A549 (cell line): ENCODE data around the gene OCSTAMP. TPM values are rescaled to one million over a fixed set of nuclear protein-coding genes. Genes with fewer than 3 reads are reported as not detected.

Experiments
- ATAC-seq, 2 experiments: fragments of 200-7000 bp in 1 of 2; fragments of >200 bp in 1 of 2; cut with Nextera tagmentation in 1 of 2; cut with Tn5 transposase in 1 of 2; 3 replicates each; pipeline versions ENCODE4 v1.8.0 to v1.9.1; 2018 to 2020; ENCODE audit warnings: mild to moderate bottlenecking in 1 of 2, moderate library complexity in 1 of 2
- CTCF ChIA-PET: fragments of 300-600 bp; sonication (Branson Sonifier 250); formaldehyde crosslinking; extraction: SDS; loops from one replicate; lab custom pipeline; 2021; ENCODE audit warnings: antibody characterized with exemption, inconsistent platforms; lab: Yijun Ruan, JAX
- POLR2A ChIA-PET: fragments of 350-600 bp; formaldehyde crosslinking; extraction: SDS; loops from one replicate; lab custom pipeline; 2021; ENCODE audit warnings: antibody characterized with exemption, inconsistent platforms; lab: Yijun Ruan, JAX
- DNase-seq, 2 experiments: peaks; one replicate each; pipeline versions ENCODE4 v3.0.0 to v3.0.0-alpha.2; 2011 to 2016; ENCODE audit warnings: low read depth in 1 of 2, low spot score in 1 of 2
- FAIRE-seq: peaks from 2 replicates; lab custom pipeline; 2011; peaks lifted over from hg19 to GRCh38; lab: Jason Lieb, UNC
- H3K27ac ChIP-seq, 2 experiments: fragments of >200 bp; sonication (Bioruptor Twin); formaldehyde crosslinking; 3 replicates each; pipeline ENCODE4 v1.5.1; 2016 to 2017
- H3K4me1 ChIP-seq: fragments of >200 bp; sonication (Bioruptor Twin); formaldehyde crosslinking; 3 replicates; pipeline ENCODE4 v1.6.1; 2016
- H3K4me2 ChIP-seq: fragments of >200 bp; sonication (Bioruptor Twin); formaldehyde crosslinking; 3 replicates; pipeline ENCODE4 v1.6.1; 2016
- H3K4me3 ChIP-seq: fragments of >200 bp; sonication (Bioruptor Twin); formaldehyde crosslinking; 3 replicates; pipeline ENCODE4 v1.5.1; 2016
- H3K9me3 ChIP-seq: fragments of >200 bp; sonication (Bioruptor Twin); formaldehyde crosslinking; 3 replicates; pipeline ENCODE4 v1.6.1; 2016
- BCL3 ChIP-seq: fragments of >200 bp; sonication (Bioruptor Twin); formaldehyde crosslinking; IDR thresholded peaks from 3 replicates; pipeline ENCODE4 v1.6.1; 2016
- BHLHE40 ChIP-seq: IDR thresholded peaks from 2 replicates; pipeline ENCODE4 v1.6.1; 2012; ENCODE audit warnings: low read depth, low read length, inconsistent platforms
- CBX8 ChIP-seq: fragments of 200-600 bp; sonication (generic); IDR thresholded peaks from 2 replicates; pipeline ENCODE4 v1.6.1; 2016
- CHD2 ChIP-seq: fragments of 150-350 bp; IDR thresholded peaks from 2 replicates; pipeline ENCODE4 v1.6.1; 2014; ENCODE audit warnings: low read length; ENCODE audit not compliant: partially characterized antibody
- E2F6 ChIP-seq: IDR thresholded peaks from 2 replicates; pipeline ENCODE4 v1.6.1; 2012; ENCODE audit warnings: low read depth, borderline replicate concordance
- EHF ChIP-seq: fragments of 250-450 bp; sonication (Bioruptor Pico); IDR thresholded peaks from 2 replicates; pipeline ENCODE4 v1.5.0; 2020; ENCODE audit warnings: mild to moderate bottlenecking
- EP300 ChIP-seq, 2 experiments: fragments of >200 bp; sonication (Bioruptor Twin); formaldehyde crosslinking; IDR thresholded peaks; 2 replicates in 1 of 2; 3 replicates in 1 of 2; pipeline ENCODE4 v1.6.1; 2016 to 2017
- FOSL2 ChIP-seq, 2 experiments: fragments of 450-650 bp in 1 of 2; fragments of >200 bp in 1 of 2; sonication (Bioruptor Twin) in 1 of 2; formaldehyde crosslinking; IDR thresholded peaks; 2 replicates each; pipeline versions ENCODE4 v1.5.0 to v1.6.1; 2016 to 2020; ENCODE audit warnings: mild to moderate bottlenecking in 1 of 2, moderate library complexity in 1 of 2
- FOXS1 ChIP-seq: fragments of 250-450 bp; sonication (Bioruptor Pico); IDR thresholded peaks from 2 replicates; pipeline ENCODE4 v1.5.0; 2020; ENCODE audit warnings: mild to moderate bottlenecking, moderate library complexity
- JUNB ChIP-seq: fragments of >200 bp; sonication (Bioruptor Twin); formaldehyde crosslinking; IDR thresholded peaks from 2 replicates; pipeline ENCODE4 v1.6.1; 2016
- KDM1A ChIP-seq: fragments of 200-600 bp; sonication (generic); IDR thresholded peaks from 2 replicates; pipeline ENCODE4 v1.6.1; 2016; ENCODE audit warnings: low read depth, mild to moderate bottlenecking
- MAFK ChIP-seq: fragments of 450-650 bp; IDR thresholded peaks from 2 replicates; pipeline ENCODE4 v1.6.1; 2014; ENCODE audit not compliant: partially characterized antibody
- MAZ ChIP-seq: fragments of 150-350 bp; IDR thresholded peaks from 2 replicates; pipeline ENCODE4 v1.6.1; 2014; ENCODE audit warnings: antibody characterized with exemption, low read depth, low read length, borderline replicate concordance
- NFE2L2 ChIP-seq: fragments of 150-350 bp; conservative IDR thresholded peaks from 2 replicates; pipeline ENCODE4 v1.6.1; 2014; ENCODE audit warnings: low read length
- TFCP2L1 ChIP-seq: fragments of 250-450 bp; sonication (Bioruptor Pico); IDR thresholded peaks from 2 replicates; pipeline ENCODE4 v1.5.0; 2021; ENCODE audit warnings: mild to moderate bottlenecking
- WGBS: methylation state at CpG from one replicate; pipeline ENCODE4 v1.1.6; 2017; ENCODE audit errors: missing lambda C conversion rate; 5-methylcytosine and 5-hydroxymethylcytosine counted together
- polyA plus RNA-seq, 4 experiments: library from polyadenylated mRNA; depleted of rRNA in 3 of 4; stranded (reverse); fragments of >200 nt; fragmentation: RNase III in 1 of 4; extraction: RNeasy Plus Mini Kit Qiagen cat#74134 plus additional on column Dnase treatment in 1 of 4; gene quantifications; 2 replicates in 3 of 4; 3 replicates in 1 of 4; pipeline ENCODE4 v1.2.3, GENCODE V29; 2011 to 2017
- TF ChIP-seq, protein P1 (sequence below): fragments of 450-650 bp; IDR thresholded peaks from 2 replicates; pipeline ENCODE4 v1.6.1; 2014; ENCODE audit warnings: antibody characterized with exemption

OCSTAMP gene
- polyA plus RNA-seq, 2 of the 4 experiments (the other 2 are of a cell fraction): not detected

DNA sequence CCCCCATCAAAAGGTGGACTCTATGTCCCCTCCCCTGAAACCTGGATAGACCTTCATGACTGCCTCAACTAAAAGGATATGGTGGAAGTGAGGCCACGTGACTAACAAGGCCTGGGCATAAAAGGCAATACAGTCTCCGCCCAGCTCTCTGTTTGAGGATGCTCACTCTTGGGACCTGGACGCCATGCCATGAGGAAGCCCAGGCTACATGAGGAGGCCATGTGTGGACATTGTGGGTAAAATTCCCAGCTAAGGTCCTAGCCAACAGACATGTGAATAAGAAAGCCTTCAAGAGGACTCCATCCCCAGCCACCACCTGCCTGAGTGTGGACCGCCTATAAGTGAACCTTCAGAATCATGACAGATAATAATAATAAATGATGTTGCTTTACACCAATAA lies 29.9 kb downstream of the OCSTAMP start:
- no peak for TF ChIP-seq EHF
- no peak for TF ChIP-seq KDM1A
- no peak for TF ChIP-seq MAZ
- no peak for TF ChIP-seq FOXS1
- TF ChIP-seq CHD2: no peak
- TF ChIP-seq CBX8: no peak
- TF ChIP-seq E2F6: no peak
- no peak for TF ChIP-seq NFE2L2
- no peak for TF ChIP-seq FOSL2 (IDR thresholded peaks at IDR 0.05)
- TF ChIP-seq FOSL2 (CRISPR knock-in tag; IDR thresholded peaks at IDR 0.05): no peak
- TF ChIP-seq BCL3: no peak
- TF ChIP-seq EP300 (IDR thresholded peaks at IDR 0.05): no peak
- TF ChIP-seq JUNB: no peak
- FAIRE-seq (no peak), DNase-seq (no peak), ATAC-seq (no peak)
- Histone ChIP-seq H3K9me3 (0 out of 3 replicates have a peak, but pooled peaks cover 6% of the 10 kb centered on the region), H3K4me3 (no peak overlapping the region), H3K4me1 (no peaks in the 10 kb centered on the region), H3K27ac (no peak overlapping the region), H3K4me2 (no peak overlapping the region)
- WGBS: 30% methylated on average over 4 of the region's 4 CpGs
- POLR2A ChIA-PET: no interaction called here
- CTCF ChIA-PET: interaction anchor here (0.8 to 8.7 kb wide), 14 partner anchors 9 to 163 kb away, joined by 3 to 113 read pairs (median 4); no protein-coding TSS in a partner anchor

DNA sequence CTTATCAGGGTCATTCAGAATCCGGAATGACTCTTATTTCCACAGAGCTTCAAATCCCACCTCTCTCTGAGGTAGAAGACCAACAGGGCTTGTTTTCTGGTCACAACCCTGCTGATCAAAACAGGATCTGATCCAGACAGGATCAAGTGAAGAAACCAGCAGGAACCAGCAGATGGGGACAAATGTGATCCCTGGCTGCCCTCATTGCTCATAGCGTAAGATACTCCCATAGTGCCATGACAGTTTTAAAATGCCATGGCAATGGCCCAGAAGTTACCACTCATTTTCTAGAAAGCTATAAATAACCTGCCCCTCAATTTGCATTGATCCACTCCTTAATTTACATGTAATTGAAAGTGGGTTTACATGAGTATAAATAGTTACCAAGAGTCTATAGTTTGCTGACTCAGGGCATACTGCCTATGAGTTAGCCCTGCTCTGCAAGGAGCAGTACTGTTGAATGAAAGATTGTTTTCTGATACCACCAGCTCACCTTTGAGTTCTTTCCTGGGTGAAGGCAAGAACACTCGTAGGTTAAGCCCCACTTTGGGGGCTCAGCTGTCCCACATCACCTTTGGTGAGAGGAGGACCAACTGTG lies 30.9 kb downstream of the OCSTAMP start:
- POLR2A ChIA-PET: interaction anchor here (0.5 kb wide), 1 partner anchor 1066 kb away, joined by 3 read pairs; no protein-coding TSS in a partner anchor
- Histone ChIP-seq H3K4me3 (no peak overlapping the region), H3K4me1 (no peaks in the 10 kb centered on the region), H3K4me2 (no peak overlapping the region), H3K9me3 (0 out of 3 replicates have a peak, but pooled peaks cover 6% of the 10 kb centered on the region), H3K27ac (no peak overlapping the region)
- no peak for FAIRE-seq
- no peak for DNase-seq
- 31% methylated on average over 3 of the region's 3 CpGs for WGBS
- CTCF ChIA-PET: interaction anchor here (1.0 to 8.7 kb wide), 10 partner anchors 10 to 164 kb away, joined by 3 to 113 read pairs (median 4); no protein-coding TSS in a partner anchor
- TF ChIP-seq, protein P1, sequence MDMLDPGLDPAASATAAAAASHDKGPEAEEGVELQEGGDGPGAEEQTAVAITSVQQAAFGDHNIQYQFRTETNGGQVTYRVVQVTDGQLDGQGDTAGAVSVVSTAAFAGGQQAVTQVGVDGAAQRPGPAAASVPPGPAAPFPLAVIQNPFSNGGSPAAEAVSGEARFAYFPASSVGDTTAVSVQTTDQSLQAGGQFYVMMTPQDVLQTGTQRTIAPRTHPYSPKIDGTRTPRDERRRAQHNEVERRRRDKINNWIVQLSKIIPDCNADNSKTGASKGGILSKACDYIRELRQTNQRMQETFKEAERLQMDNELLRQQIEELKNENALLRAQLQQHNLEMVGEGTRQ: no peak
- no peak for TF ChIP-seq JUNB
- peak; percentile 46 for TF ChIP-seq MAFK
- TF ChIP-seq, all 56 proteins: peak for 1
- ATAC-seq: no peak

- no peak for ATAC-seq
- no peak for FAIRE-seq
- WGBS: 53% methylated on average over 37 of the region's 49 CpGs
- ChIA-PET CTCF (interaction anchor here (1.5 kb wide), 1 partner anchor 167 kb away, joined by 5 read pairs; no protein-coding TSS in a partner anchor), POLR2A (no interaction called here)
- Histone ChIP-seq H3K27ac (no peak within 1 kb of the TSS), H3K4me1 (no peaks in the 10 kb centered on the region), H3K4me2 (peak within 1 kb of the TSS; percentile 25; the same call in 1 of the 3 replicates), H3K9me3 (no peaks in the 10 kb centered on the region), H3K4me3 (0 out of 3 replicates have a peak within 1 kb of the TSS, but pooled peaks have one; percentile 12)
- DNase-seq: no peak
- TF ChIP-seq TFCP2L1 (CRISPR knock-in tag) (no peak), BHLHE40 (no peak)
Observed at GRCh38 chr20:46512943-46513844, 37.3 kb downstream of the OCSTAMP start, which contains the start of gene ZNF334. TSS of gene ZNF334 (minus strand) at chr20:46513559. CDS start at chr20:46512102, 1,457 bp downstream.
